Kidney tubule cell (primary cell): ENCODE results near the gene RABGAP1L.
"Not testable (repeated sequence)": the region's sequence is repeated elsewhere in the genome, so short reads cannot be mapped to it uniquely, and the experiment has no call there.

Experiments used
- DNase-seq: peaks from one replicate; pipeline ENCODE4 v3.0.0-alpha.2; 2018; ENCODE audit warnings: low spot score

Gene RABGAP1L

GRCh38 chr1:174884038-174884437 is 724.7 kb downstream of the RABGAP1L start:
- no peak for DNase-seq

DNA sequence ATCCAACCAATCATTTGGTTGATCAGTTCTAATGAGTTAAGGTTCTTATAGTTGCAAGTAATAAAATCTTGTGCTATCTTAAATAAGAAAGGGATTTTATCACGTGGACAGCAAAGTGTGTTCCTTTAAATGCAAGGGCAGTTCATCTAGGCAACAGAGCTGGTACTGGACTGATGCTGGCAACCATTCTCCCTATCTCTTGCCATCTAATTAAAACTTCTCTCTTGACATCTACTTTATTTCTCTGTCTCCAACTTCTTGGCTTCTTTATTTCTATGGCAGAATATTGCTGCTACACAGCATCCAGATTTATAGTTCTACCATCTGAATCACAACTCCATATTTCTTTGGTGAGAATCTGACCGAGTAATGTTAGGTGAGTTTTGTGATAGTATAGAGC is 725.2 kb downstream of the RABGAP1L start:
- DNase-seq: no peak

- DNase-seq: no peak
Observed at GRCh38 chr1:174890024-174890423, 730.7 kb downstream of the RABGAP1L start.

DNA sequence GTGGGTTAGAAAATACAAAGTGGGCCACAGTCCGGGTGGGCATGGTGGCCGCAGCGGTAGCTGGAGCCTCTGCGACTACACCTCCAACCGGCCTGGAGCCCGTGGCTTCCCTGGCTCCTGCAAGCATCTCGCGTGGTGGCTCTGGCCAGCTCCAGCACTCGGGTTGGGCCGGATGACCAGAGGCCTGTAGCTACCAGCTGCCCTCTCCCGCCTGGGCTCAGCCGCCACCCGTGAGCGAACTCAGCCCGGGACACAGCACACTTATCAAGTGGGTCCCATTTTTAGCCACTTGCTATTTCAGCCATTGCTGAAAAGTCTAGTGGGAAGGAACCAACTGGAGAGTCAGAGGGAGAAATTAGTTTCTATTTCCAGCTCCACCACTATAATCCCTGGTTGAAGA is 732.7 kb downstream of the RABGAP1L start:
- no peak for DNase-seq

GRCh38 chr1:174894117-174894762 is 734.9 kb downstream of the RABGAP1L start:
- no peak for DNase-seq

- not testable (repeated sequence) for DNase-seq
Observed at GRCh38 chr1:174895610-174896009, 736.3 kb downstream of the RABGAP1L start.

DNA sequence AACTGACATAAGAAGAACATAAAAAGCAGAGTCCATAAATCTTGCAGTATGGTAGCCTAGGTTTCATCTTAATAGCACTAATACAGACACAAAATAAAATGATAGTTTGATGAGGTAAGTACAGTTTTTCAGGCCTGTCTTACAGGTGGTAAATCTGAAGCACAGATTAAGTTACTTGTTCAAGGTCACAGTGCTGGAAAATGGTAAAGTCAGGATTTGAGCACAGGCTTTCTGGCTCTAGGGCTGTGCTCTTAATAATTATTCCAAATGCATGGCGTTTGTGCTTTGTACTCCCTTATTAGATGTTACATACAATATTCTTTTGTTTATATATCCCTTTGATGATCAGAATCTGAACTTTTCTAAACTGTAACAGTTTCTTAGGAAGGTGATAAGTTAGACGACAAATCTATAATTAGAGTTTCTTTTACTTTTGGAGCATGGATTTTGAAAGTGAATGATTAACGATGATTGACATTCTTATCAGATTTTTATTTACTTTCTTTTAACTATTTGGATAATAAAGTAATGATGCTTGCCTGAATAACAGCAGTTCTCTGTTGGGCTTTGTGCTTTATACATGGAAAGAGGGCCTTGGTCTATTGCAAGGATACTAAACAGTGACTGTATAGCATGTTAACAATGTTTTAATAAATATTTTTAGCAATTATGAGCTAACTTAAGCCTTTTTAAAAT is 738.9 kb downstream of the RABGAP1L start:
- no peak for DNase-seq

GRCh38 chr1:174900317-174900716 is 741.0 kb downstream of the RABGAP1L start:
- no peak for DNase-seq

GRCh38 chr1:174902531-174903099 is 743.3 kb downstream of the RABGAP1L start:
- DNase-seq: peak; percentile 89

GRCh38 chr1:174911606-174912005 is 752.3 kb downstream of the RABGAP1L start:
- DNase-seq: no peak

DNA sequence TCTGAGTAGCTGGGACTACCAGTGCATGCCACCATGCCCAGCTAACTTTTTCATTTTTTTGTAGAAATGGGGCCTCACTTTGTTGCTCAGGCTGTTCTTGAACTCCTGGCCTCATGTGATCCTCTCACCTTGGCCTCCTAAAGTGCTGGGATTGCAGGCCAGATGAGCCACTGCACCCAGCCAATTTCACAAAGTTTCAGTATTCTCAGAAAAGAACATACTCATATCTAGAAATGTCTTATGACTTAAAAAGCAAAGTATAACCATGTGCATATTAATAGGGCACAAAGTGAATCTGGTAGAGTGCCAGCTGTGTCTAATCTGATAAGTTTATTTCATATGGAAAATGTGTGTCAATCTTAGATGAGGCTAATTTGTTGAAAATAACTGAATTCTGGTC is 752.9 kb downstream of the RABGAP1L start:
- DNase-seq: no peak

DNA sequence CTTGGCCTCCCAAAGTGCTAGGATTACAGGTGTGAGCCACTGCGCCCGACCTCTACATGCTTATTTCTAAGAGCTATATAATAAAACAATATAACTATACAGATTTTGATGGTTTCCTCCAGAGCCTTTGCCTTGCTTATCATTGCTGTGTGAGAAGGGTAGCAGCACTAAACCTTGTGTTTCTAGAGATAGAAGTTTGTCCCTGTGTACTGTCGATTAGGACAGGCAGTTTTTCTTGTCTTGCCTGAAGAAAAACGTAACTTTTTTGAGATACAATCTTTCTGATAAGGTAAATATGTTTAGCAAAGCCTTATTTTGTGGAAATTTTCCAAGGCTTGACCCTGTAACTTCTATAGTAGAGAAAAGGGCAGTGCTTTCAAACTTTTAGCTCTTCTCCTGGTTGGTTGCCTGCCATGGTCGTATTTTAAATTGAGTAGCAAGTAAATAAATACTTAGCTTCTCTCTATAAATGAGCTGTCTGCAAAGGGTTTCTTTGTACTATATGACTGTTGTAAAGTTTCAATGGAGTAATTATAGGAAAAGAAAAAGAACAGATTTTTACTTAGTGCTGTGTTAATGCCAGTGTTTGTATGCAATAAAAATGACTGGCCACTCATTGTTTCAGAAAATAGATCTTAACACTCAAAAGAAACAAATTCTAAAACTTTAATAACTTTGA is 754.0 kb downstream of the RABGAP1L start:
- DNase-seq: no peak

DNA sequence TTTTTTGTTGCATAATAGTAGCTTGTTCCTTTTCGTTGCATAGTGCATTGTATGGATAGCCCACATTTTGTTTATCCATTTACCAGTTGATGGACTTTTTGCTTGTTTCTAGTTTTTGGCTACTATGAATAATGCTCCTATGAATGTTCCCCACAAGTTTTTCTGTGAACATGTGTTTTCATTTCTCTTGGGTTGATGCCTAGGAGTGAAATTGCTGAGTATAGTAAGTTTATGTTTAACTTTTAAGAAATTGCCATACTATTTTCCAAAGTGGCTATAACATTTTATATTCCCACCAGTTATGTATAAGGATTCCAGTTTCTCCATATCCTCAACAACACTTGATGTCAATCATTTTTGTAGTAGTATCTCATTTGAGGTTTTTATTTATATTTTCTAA is 755.7 kb downstream of the RABGAP1L start:
- no peak for DNase-seq

DNA sequence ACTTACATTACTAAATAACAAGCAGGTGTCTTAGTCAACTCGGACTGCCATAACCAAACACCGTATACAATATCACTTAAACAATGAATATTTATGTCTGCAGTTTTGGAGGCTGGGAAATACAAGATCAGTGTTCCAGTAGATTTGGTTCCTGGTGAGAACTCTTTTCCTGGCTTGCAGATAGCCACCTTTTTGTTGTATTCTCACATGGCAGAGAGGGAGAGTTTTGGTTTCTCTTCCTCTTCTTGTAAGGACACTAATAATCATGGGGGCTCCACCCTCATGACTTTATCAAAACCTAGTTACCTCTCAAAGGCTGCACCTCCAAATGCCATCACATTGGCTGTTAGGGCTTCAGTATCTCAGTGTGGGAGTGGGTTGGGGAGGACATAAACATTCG is 757.5 kb downstream of the RABGAP1L start:
- no peak for DNase-seq

- no peak for DNase-seq
Observed at GRCh38 chr1:174920093-174920492, 760.8 kb downstream of the RABGAP1L start.

DNA sequence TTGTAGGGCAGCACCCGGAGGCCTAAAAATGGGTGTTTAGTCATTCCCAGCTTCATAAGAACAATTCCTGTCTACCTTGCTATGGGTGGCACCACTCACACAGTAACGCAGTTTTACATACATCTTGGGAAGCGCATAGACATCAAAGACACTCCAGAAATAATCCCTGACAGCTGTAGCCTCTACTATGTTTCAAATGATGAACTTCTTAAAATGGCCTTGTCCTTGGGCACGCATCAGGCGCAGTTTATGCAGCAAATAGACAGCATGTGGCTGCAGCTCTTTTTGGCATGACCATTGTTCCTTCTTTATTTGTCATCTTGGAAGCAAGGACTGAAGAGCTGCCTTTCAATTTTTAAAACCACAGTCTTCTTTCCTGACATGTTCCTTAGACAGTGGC is 762.8 kb downstream of the RABGAP1L start:
- no peak for DNase-seq

DNA sequence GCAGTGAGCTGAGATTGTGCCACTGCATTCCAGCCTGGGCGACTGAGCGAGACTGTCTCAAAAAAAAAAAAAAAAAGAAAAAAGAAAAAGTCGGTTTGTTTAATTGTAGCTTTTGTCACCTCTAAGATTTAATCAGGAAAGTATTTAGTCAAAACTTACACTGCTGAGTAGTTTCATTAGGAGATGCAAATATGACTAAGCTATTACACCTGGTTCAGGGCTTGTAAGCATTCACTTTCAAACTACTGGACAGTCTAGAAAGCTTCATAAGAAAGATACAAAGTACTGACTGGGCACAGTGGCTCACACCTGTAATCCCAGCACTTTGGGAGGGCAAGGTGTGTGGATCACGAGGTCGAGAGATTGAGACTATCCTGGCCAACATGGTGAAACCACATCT is 764.5 kb downstream of the RABGAP1L start:
- DNase-seq: no peak

GRCh38 chr1:174928541-174928940 is 769.2 kb downstream of the RABGAP1L start:
- no peak for DNase-seq

GRCh38 chr1:174931214-174931613 is 771.9 kb downstream of the RABGAP1L start:
- DNase-seq: no peak

DNA sequence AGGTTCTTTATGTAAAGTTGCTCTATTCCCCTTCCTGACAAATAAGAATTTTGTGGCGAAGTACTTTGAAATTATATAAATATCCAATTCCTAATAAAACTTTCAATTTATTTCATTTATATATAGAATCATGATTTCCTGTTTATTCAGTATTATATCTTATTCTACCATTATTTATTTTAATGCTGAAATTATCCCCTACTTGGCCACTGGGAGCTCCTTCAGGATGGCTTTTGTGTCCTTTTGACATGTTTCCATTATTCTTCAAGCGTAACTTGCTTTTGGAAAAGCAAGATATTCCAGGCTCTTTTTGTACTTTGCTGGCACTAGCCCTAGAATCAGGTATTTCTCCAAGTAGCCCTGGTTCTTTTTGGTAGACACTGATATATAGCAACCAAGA is 773.3 kb downstream of the RABGAP1L start:
- DNase-seq: no peak

GRCh38 chr1:174935961-174936727 is 776.8 kb downstream of the RABGAP1L start:
- DNase-seq: no peak

- no peak for DNase-seq
Observed at GRCh38 chr1:174938281-174939007, 779.1 kb downstream of the RABGAP1L start.
